Measurements from ENCODE around the gene ARHGAP15. TPM values are rescaled to one million over a fixed set of nuclear protein-coding genes. Genes with fewer than 3 reads are reported as not detected.

Gene ARHGAP15
- total RNA-seq, 1 donor from 2014 or later: not detected

DNA sequence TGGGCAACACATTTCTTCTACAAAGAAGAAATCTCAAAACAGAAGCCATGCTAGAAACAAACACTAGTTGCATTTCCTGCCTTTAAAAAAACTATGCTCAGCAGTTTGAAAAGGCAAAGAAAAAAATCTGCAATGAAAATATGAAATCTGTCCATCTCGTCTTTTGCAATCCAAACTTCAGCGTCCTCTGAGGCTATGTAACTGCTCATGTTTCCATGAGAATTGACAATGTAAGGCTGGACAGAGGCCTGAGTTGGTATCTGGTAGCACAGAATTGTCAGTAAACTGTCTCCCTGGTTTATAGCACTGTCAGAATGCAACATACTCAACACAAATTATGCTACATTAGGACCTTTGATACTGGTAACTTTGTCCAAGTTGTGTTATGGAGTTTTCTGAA is 429.9 kb downstream of the ARHGAP15 start:
- H3K9me3 ChIP-seq (ENCODE audit: insufficient read depth, low read depth, low read length): no peaks in the 10 kb centered on the region
- no peak overlapping the region for H3K27ac ChIP-seq (ENCODE audit: low read depth, low read length)
- no peaks in the 10 kb centered on the region for H3K4me1 Mint-ChIP-seq (ENCODE audit: low read depth, unreplicated experiment)
- no peaks in the 10 kb centered on the region for H3K4me1 ChIP-seq (ENCODE audit: insufficient read depth, low read length)
- no peak overlapping the region for H3K4me3 ChIP-seq (ENCODE audit: insufficient read depth, low read depth, low read length)
- H3K9me3 Mint-ChIP-seq (ENCODE audit: unreplicated experiment): no peaks in the 10 kb centered on the region
- H3K27ac Mint-ChIP-seq (ENCODE audit: unreplicated experiment): no peak overlapping the region
- DNase-seq (ENCODE audit: low read depth) (no peak), FAIRE-seq (no peak)
- no peaks in the 10 kb centered on the region for H3K27me3 Mint-ChIP-seq (ENCODE audit: low read depth, unreplicated experiment)
- H3K4me2 ChIP-seq (ENCODE audit: low read length): no peak overlapping the region
- no peaks in the 10 kb centered on the region for H3K79me2 ChIP-seq (ENCODE audit: insufficient read depth, low read length)
- no peaks in the 10 kb centered on the region for H3K36me3 ChIP-seq (ENCODE audit: insufficient read depth, low read length)
- TF ChIP-seq, protein P1, sequence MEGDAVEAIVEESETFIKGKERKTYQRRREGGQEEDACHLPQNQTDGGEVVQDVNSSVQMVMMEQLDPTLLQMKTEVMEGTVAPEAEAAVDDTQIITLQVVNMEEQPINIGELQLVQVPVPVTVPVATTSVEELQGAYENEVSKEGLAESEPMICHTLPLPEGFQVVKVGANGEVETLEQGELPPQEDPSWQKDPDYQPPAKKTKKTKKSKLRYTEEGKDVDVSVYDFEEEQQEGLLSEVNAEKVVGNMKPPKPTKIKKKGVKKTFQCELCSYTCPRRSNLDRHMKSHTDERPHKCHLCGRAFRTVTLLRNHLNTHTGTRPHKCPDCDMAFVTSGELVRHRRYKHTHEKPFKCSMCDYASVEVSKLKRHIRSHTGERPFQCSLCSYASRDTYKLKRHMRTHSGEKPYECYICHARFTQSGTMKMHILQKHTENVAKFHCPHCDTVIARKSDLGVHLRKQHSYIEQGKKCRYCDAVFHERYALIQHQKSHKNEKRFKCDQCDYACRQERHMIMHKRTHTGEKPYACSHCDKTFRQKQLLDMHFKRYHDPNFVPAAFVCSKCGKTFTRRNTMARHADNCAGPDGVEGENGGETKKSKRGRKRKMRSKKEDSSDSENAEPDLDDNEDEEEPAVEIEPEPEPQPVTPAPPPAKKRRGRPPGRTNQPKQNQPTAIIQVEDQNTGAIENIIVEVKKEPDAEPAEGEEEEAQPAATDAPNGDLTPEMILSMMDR (IDR thresholded peaks at IDR 0.05; ENCODE audit: insufficient read depth, low read depth, low read length): no peak
- no peak for TF ChIP-seq EZH2 (IDR thresholded peaks at IDR 0.05; ENCODE audit: insufficient read depth, low read length)
- no peak overlapping the region for H3K9ac ChIP-seq (ENCODE audit: low read length)
- H3K4me3 Mint-ChIP-seq (ENCODE audit: unreplicated experiment): no peak overlapping the region
- no peaks in the 10 kb centered on the region for H4K20me1 ChIP-seq (ENCODE audit: insufficient read depth, low read length)
- no peak overlapping the region for H2AFZ ChIP-seq (ENCODE audit: low read depth, low read length)
- H3K36me3 Mint-ChIP-seq (ENCODE audit: low read depth, unreplicated experiment): no peaks in the 10 kb centered on the region
- no peaks in the 10 kb centered on the region for H3K27me3 ChIP-seq (ENCODE audit: insufficient read depth, low read length)

DNA sequence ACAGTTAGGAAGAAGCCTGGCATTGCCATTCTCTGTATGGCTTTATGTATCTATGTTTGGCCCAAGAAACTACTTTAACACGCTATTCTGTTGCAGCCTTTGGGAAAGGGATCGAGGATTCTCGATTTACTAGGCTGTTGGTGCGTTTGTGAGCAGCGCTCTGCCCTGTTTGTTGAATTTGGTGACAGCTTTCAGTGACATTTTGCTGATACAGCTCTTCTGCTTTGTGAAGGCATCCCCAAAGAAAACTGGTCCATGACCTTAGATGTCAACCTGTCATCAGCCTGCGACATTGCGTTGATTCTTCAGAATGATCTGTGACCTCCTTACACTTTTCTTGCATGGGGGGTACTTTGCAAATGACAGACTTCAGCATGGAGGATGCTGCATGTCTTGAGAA is 431.5 kb downstream of the ARHGAP15 start:
- no peaks in the 10 kb centered on the region for H3K36me3 ChIP-seq (ENCODE audit: insufficient read depth, low read length)
- H3K36me3 Mint-ChIP-seq (ENCODE audit: low read depth, unreplicated experiment): no peaks in the 10 kb centered on the region
- FAIRE-seq: no peak

DNA sequence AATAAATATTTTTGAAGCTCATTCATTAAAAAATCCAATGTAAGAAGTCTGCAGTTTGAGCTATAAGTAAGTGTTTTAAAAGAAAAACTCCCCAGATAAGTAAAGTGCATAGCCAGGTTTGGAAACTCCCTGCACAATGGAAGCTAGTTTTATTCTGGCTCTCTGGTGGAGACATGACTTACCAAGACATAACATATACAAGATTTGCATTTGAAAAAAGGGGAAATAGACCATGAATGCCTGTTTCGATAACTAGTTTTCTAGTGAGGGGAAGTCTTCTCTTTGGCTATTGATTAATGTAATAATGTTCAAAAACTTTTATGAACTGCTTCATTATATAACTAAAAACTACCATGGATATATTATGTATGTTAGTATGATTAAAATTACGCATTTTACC is 435.2 kb downstream of the ARHGAP15 start:
- Mint-ChIP-seq H3K27me3 (ENCODE audit: low read depth, unreplicated experiment) (no peaks in the 10 kb centered on the region), H3K36me3 (ENCODE audit: low read depth, unreplicated experiment) (no peaks in the 10 kb centered on the region), H3K4me1 (ENCODE audit: low read depth, unreplicated experiment) (no peaks in the 10 kb centered on the region), H3K4me3 (ENCODE audit: unreplicated experiment) (no peak overlapping the region), H3K27ac (ENCODE audit: unreplicated experiment) (no peak overlapping the region), H3K9me3 (ENCODE audit: unreplicated experiment) (peaks cover 2% of the 10 kb centered on the region)
- no peak for TF ChIP-seq EZH2 (IDR thresholded peaks at IDR 0.05; ENCODE audit: insufficient read depth, low read length)
- TF ChIP-seq, protein P1 (IDR thresholded peaks at IDR 0.05; ENCODE audit: insufficient read depth, low read depth, low read length): no peak
- FAIRE-seq (no peak), DNase-seq (ENCODE audit: low read depth) (no peak)
- Histone ChIP-seq H3K9me3 (ENCODE audit: insufficient read depth, low read depth, low read length) (no peaks in the 10 kb centered on the region), H3K27ac (ENCODE audit: low read depth, low read length) (no peak overlapping the region), H3K4me2 (ENCODE audit: low read length) (no peak overlapping the region), H3K4me1 (ENCODE audit: insufficient read depth, low read length) (no peaks in the 10 kb centered on the region), H4K20me1 (ENCODE audit: insufficient read depth, low read length) (no peaks in the 10 kb centered on the region), H2AFZ (ENCODE audit: low read depth, low read length) (no peak overlapping the region), H3K36me3 (ENCODE audit: insufficient read depth, low read length) (no peaks in the 10 kb centered on the region), H3K9ac (ENCODE audit: low read length) (no peak overlapping the region), H3K27me3 (ENCODE audit: insufficient read depth, low read length) (no peaks in the 10 kb centered on the region), H3K4me3 (ENCODE audit: insufficient read depth, low read depth, low read length) (no peak overlapping the region), H3K79me2 (ENCODE audit: insufficient read depth, low read length) (no peaks in the 10 kb centered on the region)

More for the DNA sequence above, 431.5 kb downstream of the ARHGAP15 start:
- Mint-ChIP-seq H3K4me3 (ENCODE audit: unreplicated experiment) (no peak overlapping the region), H3K9me3 (ENCODE audit: unreplicated experiment) (no peaks in the 10 kb centered on the region), H3K27me3 (ENCODE audit: low read depth, unreplicated experiment) (no peaks in the 10 kb centered on the region), H3K27ac (ENCODE audit: unreplicated experiment) (no peak overlapping the region), H3K4me1 (ENCODE audit: low read depth, unreplicated experiment) (no peaks in the 10 kb centered on the region)
- TF ChIP-seq EZH2 (IDR thresholded peaks at IDR 0.05; ENCODE audit: insufficient read depth, low read length): no peak
- TF ChIP-seq, protein P1 (IDR thresholded peaks at IDR 0.05; ENCODE audit: insufficient read depth, low read depth, low read length): no peak
- DNase-seq (ENCODE audit: low read depth): no peak
- Histone ChIP-seq H3K79me2 (ENCODE audit: insufficient read depth, low read length) (no peaks in the 10 kb centered on the region), H3K27ac (ENCODE audit: low read depth, low read length) (no peak overlapping the region), H3K27me3 (ENCODE audit: insufficient read depth, low read length) (no peaks in the 10 kb centered on the region), H2AFZ (ENCODE audit: low read depth, low read length) (no peak overlapping the region), H3K9me3 (ENCODE audit: insufficient read depth, low read depth, low read length) (no peaks in the 10 kb centered on the region), H4K20me1 (ENCODE audit: insufficient read depth, low read length) (no peaks in the 10 kb centered on the region), H3K9ac (ENCODE audit: low read length) (no peak overlapping the region), H3K4me3 (ENCODE audit: insufficient read depth, low read depth, low read length) (no peak overlapping the region), H3K4me1 (ENCODE audit: insufficient read depth, low read length) (no peaks in the 10 kb centered on the region), H3K4me2 (ENCODE audit: low read length) (no peak overlapping the region)
